ENCODE measurements around the gene CNTNAP5. TPM values are rescaled to one million over a fixed set of nuclear protein-coding genes. Genes with fewer than 3 reads are reported as not detected.
A peak's percentile ranks its signal among the peaks of the same experiment; 100 is the strongest.

The CNTNAP5 gene
- total RNA-seq, 1 donor from 2014 or later, result not detected

DNA sequence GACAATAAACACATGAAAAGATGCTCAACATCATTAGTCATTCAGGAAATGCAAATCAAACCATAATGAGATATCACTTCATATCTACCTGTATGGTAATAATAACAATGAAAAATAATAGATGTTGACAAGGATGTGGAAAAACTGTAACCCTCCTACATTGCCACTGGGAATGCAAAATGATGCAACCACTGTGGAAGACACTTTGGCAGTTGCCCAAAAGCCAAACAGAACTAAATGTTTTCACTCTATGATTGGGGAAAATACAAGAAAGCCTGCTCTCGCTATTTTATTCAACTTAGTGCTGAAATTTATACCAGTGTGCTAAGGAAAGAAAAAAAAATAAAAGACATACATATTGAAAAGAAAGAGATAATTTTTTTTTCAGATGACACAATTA is 934.5 kb downstream of the CNTNAP5 start:
- DNase-seq (ENCODE audit: low read depth) (peak; percentile 3), FAIRE-seq (no peak)
- Histone ChIP-seq H3K4me3 (ENCODE audit: low read depth, low read length) (no peak overlapping the region), H3K36me3 (ENCODE audit: control insufficient read depth, insufficient read depth, low read length) (no peaks in the 10 kb centered on the region), H3K27me3 (ENCODE audit: control insufficient read depth, insufficient read depth, low read length) (no peaks in the 10 kb centered on the region)
- TF ChIP-seq CTCF (IDR thresholded peaks at IDR 0.05; ENCODE audit: insufficient read depth, low read length, severe bottlenecking), result no peak

GRCh38 chr2:124961132-124961531 is 936.0 kb downstream of the CNTNAP5 start:
- FAIRE-seq (peak; percentile 13), DNase-seq (ENCODE audit: low read depth) (no peak)
- TF ChIP-seq CTCF (IDR thresholded peaks at IDR 0.05; ENCODE audit: insufficient read depth, low read length, severe bottlenecking), result no peak
- no peaks in the 10 kb centered on the region for H3K27me3 ChIP-seq (ENCODE audit: control insufficient read depth, insufficient read depth, low read length)
- no peak overlapping the region for H3K4me3 ChIP-seq (ENCODE audit: low read depth, low read length)
- H3K36me3 ChIP-seq (ENCODE audit: control insufficient read depth, insufficient read depth, low read length), result no peaks in the 10 kb centered on the region

Data from bronchial epithelial cell (primary cell).